OCI-LY1 (cell line): ENCODE results near the gene CCM2.

Experiments used
- H2AFZ ChIP-seq: fragments of 200-600 bp; sonication (generic), shearing (Covaris generic); 2 replicates; pipeline ENCODE4 v1.6.0; 2014; ENCODE audit warnings: antibody characterized with exemption, mild to moderate bottlenecking, low read length
- H3F3A ChIP-seq: fragments of 200-600 bp; sonication (generic), shearing (Covaris generic); 2 replicates; pipeline ENCODE4 v1.6.0; 2014; ENCODE audit warnings: mild to moderate bottlenecking, antibody characterized with exemption, low read length, moderate library complexity; ENCODE audit not compliant: insufficient read depth
- H3K27ac ChIP-seq: fragments of 200-600 bp; sonication (generic); 2 replicates; pipeline ENCODE4 v1.5.1; 2014; ENCODE audit warnings: low read length, mixed run types, mild to moderate bottlenecking, low read depth; ENCODE audit not compliant: poor library complexity, severe bottlenecking
- H3K27me3 ChIP-seq: fragments of 200-600 bp; sonication (generic); 2 replicates; pipeline ENCODE4 v1.6.0; 2014; ENCODE audit warnings: antibody characterized with exemption, mild to moderate bottlenecking, low read length, moderate library complexity; ENCODE audit not compliant: insufficient read depth
- H3K36me3 ChIP-seq: fragments of 200-600 bp; sonication (generic); 2 replicates; pipeline ENCODE4 v1.6.1; 2014; ENCODE audit warnings: mild to moderate bottlenecking, antibody characterized with exemption, low read length, moderate library complexity, mixed read lengths; ENCODE audit not compliant: insufficient read depth
- H3K4me1 ChIP-seq: fragments of 200-600 bp; sonication (generic); 2 replicates; pipeline ENCODE4 v1.5.1; 2014; ENCODE audit warnings: mild to moderate bottlenecking, low read length, moderate library complexity; ENCODE audit not compliant: insufficient read depth, severe bottlenecking
- H3K4me2 ChIP-seq: fragments of 200-600 bp; sonication (generic), shearing (Covaris generic); 2 replicates; pipeline ENCODE4 v1.6.1; 2014; ENCODE audit warnings: low read length
- H3K4me3 ChIP-seq: fragments of 200-600 bp; sonication (generic); 2 replicates; pipeline ENCODE4 v1.5.1; 2014; ENCODE audit warnings: low read length, low read depth, mild to moderate bottlenecking, mixed read lengths; ENCODE audit not compliant: poor library complexity, severe bottlenecking
- H3K79me2 ChIP-seq: fragments of 200-600 bp; shearing (Covaris generic); 2 replicates; pipeline ENCODE4 v1.6.1; 2016; ENCODE audit warnings: mixed run types, low read length, mixed read lengths; ENCODE audit not compliant: insufficient read depth
- H3K9ac ChIP-seq: fragments of 200-600 bp; sonication (generic), shearing (Covaris generic); 2 replicates; pipeline ENCODE4 v1.6.1; 2014; ENCODE audit warnings: mild to moderate bottlenecking, low read length, mixed read lengths
- H3K9me2 ChIP-seq: fragments of 200-600 bp; sonication (generic), shearing (Covaris generic); 2 replicates; pipeline ENCODE4 v1.6.1; 2014; ENCODE audit warnings: low read depth, mild to moderate bottlenecking, low read length, mixed read lengths
- H3K9me3 ChIP-seq: fragments of 200-600 bp; shearing (Covaris generic); 2 replicates; pipeline ENCODE4 v1.6.1; 2014; ENCODE audit warnings: low read length, mixed read lengths
- H4K20me1 ChIP-seq: fragments of 200-600 bp; sonication (generic), shearing (Covaris generic); 2 replicates; pipeline ENCODE4 v1.6.0; 2016; ENCODE audit warnings: mild to moderate bottlenecking, low read length; ENCODE audit not compliant: insufficient read depth
- EZH2 ChIP-seq: fragments of 200-600 bp; sonication (generic), shearing (Covaris generic); IDR thresholded peaks from 2 replicates; pipeline ENCODE4 v1.8.0; 2017; ENCODE audit warnings: borderline replicate concordance, mixed run types, mild to moderate bottlenecking, antibody characterized with exemption, low read length, moderate library complexity, mixed read lengths
- TF ChIP-seq, protein P1 (sequence below): fragments of 200-600 bp; sonication (generic), shearing (Covaris generic); IDR thresholded peaks from 2 replicates; pipeline ENCODE4 v1.5.1; 2017; ENCODE audit warnings: mild to moderate bottlenecking, antibody characterized with exemption, low read length, moderate library complexity, mixed read lengths

The CCM2 gene

DNA sequence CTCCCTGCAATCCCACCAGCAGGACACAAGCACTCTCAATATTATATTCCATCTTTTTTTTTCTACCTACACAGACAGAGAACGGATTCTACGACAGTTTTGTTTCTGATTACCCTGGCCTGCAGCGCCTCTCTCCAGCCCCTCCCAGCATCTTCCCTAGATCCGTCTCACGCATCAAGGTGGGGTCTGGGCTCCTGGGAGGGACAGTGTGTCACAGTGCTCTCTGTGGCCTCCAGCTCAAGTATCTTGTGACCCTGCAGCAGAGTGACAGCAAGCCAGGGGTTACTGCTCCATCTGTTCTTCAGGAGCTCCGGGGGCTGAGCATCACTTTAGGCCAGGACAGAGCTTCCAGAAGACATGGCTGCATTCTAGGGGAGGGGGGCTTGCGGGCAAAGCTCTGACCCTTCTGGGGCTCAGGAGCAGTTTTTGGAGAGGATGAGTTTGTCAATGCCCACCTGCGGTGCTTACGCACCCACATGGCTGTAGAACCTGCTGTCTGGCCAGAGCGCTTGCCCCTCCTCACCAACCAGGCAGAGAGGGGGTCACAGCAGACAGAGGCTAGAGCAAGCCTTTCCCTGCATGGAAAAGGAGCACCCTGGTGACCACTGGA lies 43.7 kb upstream of the CCM2 start:
- H3K9me3 ChIP-seq = 0 out of 2 replicates have a peak, but pooled peaks cover 2% of the 10 kb centered on the region
- no peak overlapping the region for H3K4me3 ChIP-seq
- H3K9me2 ChIP-seq = no peaks in the 10 kb centered on the region
- no peak overlapping the region for H3K27ac ChIP-seq
- peaks cover 22% of the 10 kb centered on the region for H3K27me3 ChIP-seq
- H3K4me2 ChIP-seq = no peak overlapping the region
- H4K20me1 ChIP-seq = no peaks in the 10 kb centered on the region
- H3K4me1 ChIP-seq = peaks cover 10% of the 10 kb centered on the region
- no peak overlapping the region for H2AFZ ChIP-seq
- H3K36me3 ChIP-seq = no peaks in the 10 kb centered on the region
- H3F3A ChIP-seq = no peaks in the 10 kb centered on the region
- no peak overlapping the region for H3K9ac ChIP-seq
- no peaks in the 10 kb centered on the region for H3K79me2 ChIP-seq
- TF ChIP-seq, protein P1, sequence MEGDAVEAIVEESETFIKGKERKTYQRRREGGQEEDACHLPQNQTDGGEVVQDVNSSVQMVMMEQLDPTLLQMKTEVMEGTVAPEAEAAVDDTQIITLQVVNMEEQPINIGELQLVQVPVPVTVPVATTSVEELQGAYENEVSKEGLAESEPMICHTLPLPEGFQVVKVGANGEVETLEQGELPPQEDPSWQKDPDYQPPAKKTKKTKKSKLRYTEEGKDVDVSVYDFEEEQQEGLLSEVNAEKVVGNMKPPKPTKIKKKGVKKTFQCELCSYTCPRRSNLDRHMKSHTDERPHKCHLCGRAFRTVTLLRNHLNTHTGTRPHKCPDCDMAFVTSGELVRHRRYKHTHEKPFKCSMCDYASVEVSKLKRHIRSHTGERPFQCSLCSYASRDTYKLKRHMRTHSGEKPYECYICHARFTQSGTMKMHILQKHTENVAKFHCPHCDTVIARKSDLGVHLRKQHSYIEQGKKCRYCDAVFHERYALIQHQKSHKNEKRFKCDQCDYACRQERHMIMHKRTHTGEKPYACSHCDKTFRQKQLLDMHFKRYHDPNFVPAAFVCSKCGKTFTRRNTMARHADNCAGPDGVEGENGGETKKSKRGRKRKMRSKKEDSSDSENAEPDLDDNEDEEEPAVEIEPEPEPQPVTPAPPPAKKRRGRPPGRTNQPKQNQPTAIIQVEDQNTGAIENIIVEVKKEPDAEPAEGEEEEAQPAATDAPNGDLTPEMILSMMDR = no peak
- no peak for TF ChIP-seq EZH2

- Histone ChIP-seq H3F3A (no peaks in the 10 kb centered on the region), H3K4me3 (no peak overlapping the region), H2AFZ (no peak overlapping the region)
These were observed 41.2 kb upstream of the CCM2 start for GRCh38 chr7:44958645-44959344.

GRCh38 chr7:44959433-44959951 lies 40.5 kb upstream of the CCM2 start:
- H3F3A ChIP-seq = no peaks in the 10 kb centered on the region

More at GRCh38 chr7:44958645-44959344, 41.2 kb upstream of the CCM2 start:
- peaks cover 10% of the 10 kb centered on the region for H3K4me1 ChIP-seq
- H3K36me3 ChIP-seq = no peaks in the 10 kb centered on the region
- H3K27ac ChIP-seq = no peak overlapping the region
- 0 out of 2 replicates have a peak overlapping the region, but pooled peaks have one; percentile 5 for H3K4me2 ChIP-seq
- no peak overlapping the region for H3K9ac ChIP-seq
- H3K27me3 ChIP-seq = peaks cover 22% of the 10 kb centered on the region
- H3K9me2 ChIP-seq = no peaks in the 10 kb centered on the region
- no peaks in the 10 kb centered on the region for H4K20me1 ChIP-seq
- no peaks in the 10 kb centered on the region for H3K79me2 ChIP-seq
- TF ChIP-seq, protein P1 = no peak
- no peak for TF ChIP-seq EZH2
- 0 out of 2 replicates have a peak, but pooled peaks cover 2% of the 10 kb centered on the region for H3K9me3 ChIP-seq

More at GRCh38 chr7:44959433-44959951, 40.5 kb upstream of the CCM2 start:
- no peaks in the 10 kb centered on the region for H3K79me2 ChIP-seq
- no peak overlapping the region for H3K27ac ChIP-seq
- H3K4me2 ChIP-seq = no peak overlapping the region
- no peaks in the 10 kb centered on the region for H3K36me3 ChIP-seq
- H3K27me3 ChIP-seq = peaks cover 19% of the 10 kb centered on the region; the same call in 1 of the 2 replicates
- TF ChIP-seq, protein P1 = no peak
- no peak for TF ChIP-seq EZH2
- no peak overlapping the region for H3K9ac ChIP-seq
- no peaks in the 10 kb centered on the region for H4K20me1 ChIP-seq
- H3K9me2 ChIP-seq = no peaks in the 10 kb centered on the region
- no peaks in the 10 kb centered on the region for H3K9me3 ChIP-seq
- H3K4me1 ChIP-seq = peaks cover 10% of the 10 kb centered on the region
- no peak overlapping the region for H2AFZ ChIP-seq
- H3K4me3 ChIP-seq = no peak overlapping the region
